Stomach (tissue), 9 donors: Measurements from ENCODE around the gene PHKA2. TPM values are rescaled to one million over a fixed set of nuclear protein-coding genes. Genes with fewer than 3 reads are reported as not detected.
"Not testable (repeated sequence)": the region's sequence is repeated elsewhere in the genome, so short reads cannot be mapped to it uniquely, and the experiment has no call there.

Experiments used
- DNase-seq, 2 donors: peaks; one replicate each; pipeline versions ENCODE4 v3.0.0 to v3.0.0-alpha.2; 2013 to 2019
- H3K27ac ChIP-seq, 5 donors: fragments of 200-600 bp in 4 of 5; sonication (generic) in 4 of 5; one replicate each; pipeline ENCODE4 v1.5.1; 2013 to 2019; ENCODE audit warnings: mild to moderate bottlenecking in 1 of 5, moderate library complexity in 1 of 5
- H3K27me3 ChIP-seq, 3 donors: fragments of 200-600 bp; sonication (generic); one replicate each; pipeline ENCODE4 v1.5.1; 2017 to 2019; ENCODE audit warnings: mixed run types in 1 of 3
- H3K36me3 ChIP-seq, 4 donors: fragments of 200-600 bp; sonication (generic); 1 replicate in 3 of 4; 2 replicates in 1 of 4; pipeline ENCODE4 v1.5.1; 2016 to 2019
- H3K4me1 ChIP-seq, 4 donors: fragments of 200-600 bp; sonication (generic); one replicate each; pipeline ENCODE4 v1.5.1; 2016 to 2019
- H3K4me3 ChIP-seq, 4 donors: fragments of 200-600 bp; sonication (generic) in 3 of 4; one replicate each; pipeline ENCODE4 v1.5.1; 2016 to 2019; ENCODE audit warnings: mild to moderate bottlenecking in 1 of 4
- H3K9me3 ChIP-seq, 4 donors: fragments of 200-600 bp; sonication (generic); one replicate each; pipeline ENCODE4 v1.5.1; 2016 to 2019
- EP300 ChIP-seq: sonication (generic); formaldehyde crosslinking; IDR thresholded peaks from one replicate; pipeline ENCODE4 v1.6.1; 2017; ENCODE audit warnings: antibody characterized with exemption
- POLR2A ChIP-seq, 4 donors: fragments of 450-650 bp; IDR thresholded peaks; one replicate each; pipeline ENCODE4 v1.6.1; 2016; ENCODE audit warnings: antibody characterized with exemption in 4 of 4, control low read depth in 2 of 4, mild to moderate bottlenecking in 1 of 4, moderate library complexity in 1 of 4
- POLR2AphosphoS5 ChIP-seq, 3 donors: sonication (generic); formaldehyde crosslinking; IDR thresholded peaks; one replicate each; pipeline ENCODE4 v1.6.1; 2016; ENCODE audit warnings: antibody characterized with exemption in 3 of 3
- WGBS, 5 donors: extraction: QIAGEN DNeasy Blood & Tissue Kit in 3 of 5; methylation state at CpG; one replicate each; pipeline versions ENCODE4 v1.1.5 to v1.1.7; 2013 to 2018; 5-methylcytosine and 5-hydroxymethylcytosine counted together
- intact Hi-C: fragments of 100-400 bp; cut with DNase I; formaldehyde crosslinking; loops from one replicate; pipeline ENCODE4 v1.15.1; 2023; ENCODE audit warnings: low total_unique reads
- polyA plus RNA-seq, 3 donors: library from polyadenylated mRNA; stranded (reverse); fragments of 200-250 nt; gene quantifications; one replicate each; pipeline ENCODE4 v1.2.3, GENCODE V29; 2013
- total RNA-seq, 5 donors: library from RNA; depleted of rRNA; stranded (reverse); fragments of >200 nt; gene quantifications; one replicate each; pipeline versions ENCODE4 v1.1.0 to v1.2.3, GENCODE V29; 2014 to 2016
- TF ChIP-seq, protein P1 (sequence below), 7 experiments: fragments of 450-650 bp in 4 of 7; fragments of 200-600 bp in 3 of 7; sonication (generic) in 3 of 7; IDR thresholded peaks; one replicate each; pipeline ENCODE4 v1.5.1; 2016 to 2019; ENCODE audit warnings: antibody characterized with exemption in 7 of 7, control low read depth in 2 of 7, mild to moderate bottlenecking in 1 of 7
- donor health status: healthy with polysubstance abuse.
- donor health status: Bipolar disorder and iron deficiency.
- donor health status: healthy.

Gene PHKA2
- total and polyA plus RNA-seq, 8 donors, result 10.5 to 63.4 (median 15.5) TPM

DNA sequence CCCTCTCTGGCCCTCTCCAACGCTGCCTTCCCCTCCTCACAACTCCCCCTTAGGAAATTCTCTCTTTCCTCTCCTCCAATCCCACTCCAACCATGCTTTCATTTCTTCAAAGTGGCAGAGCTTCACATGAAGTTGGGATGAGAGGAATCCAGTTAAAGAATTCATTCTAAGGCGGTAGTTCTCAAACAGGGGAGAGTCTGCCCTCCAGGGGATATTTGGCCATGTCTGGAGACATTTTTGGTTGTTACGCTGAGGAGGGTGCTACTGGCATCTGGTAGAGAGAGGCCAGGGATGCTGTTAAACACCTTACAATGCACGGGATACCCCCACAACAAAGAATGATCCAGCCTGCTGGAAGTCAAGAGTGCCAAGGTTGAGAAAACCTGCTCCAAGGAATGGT, 40.5 kb upstream of the PHKA2 start:
- TF ChIP-seq POLR2AphosphoS5 (IDR thresholded peaks at IDR 0.05), result no peak
- no peak for TF ChIP-seq EP300
- no peak for TF ChIP-seq POLR2A (IDR thresholded peaks at IDR 0.05)
- TF ChIP-seq, protein P1, sequence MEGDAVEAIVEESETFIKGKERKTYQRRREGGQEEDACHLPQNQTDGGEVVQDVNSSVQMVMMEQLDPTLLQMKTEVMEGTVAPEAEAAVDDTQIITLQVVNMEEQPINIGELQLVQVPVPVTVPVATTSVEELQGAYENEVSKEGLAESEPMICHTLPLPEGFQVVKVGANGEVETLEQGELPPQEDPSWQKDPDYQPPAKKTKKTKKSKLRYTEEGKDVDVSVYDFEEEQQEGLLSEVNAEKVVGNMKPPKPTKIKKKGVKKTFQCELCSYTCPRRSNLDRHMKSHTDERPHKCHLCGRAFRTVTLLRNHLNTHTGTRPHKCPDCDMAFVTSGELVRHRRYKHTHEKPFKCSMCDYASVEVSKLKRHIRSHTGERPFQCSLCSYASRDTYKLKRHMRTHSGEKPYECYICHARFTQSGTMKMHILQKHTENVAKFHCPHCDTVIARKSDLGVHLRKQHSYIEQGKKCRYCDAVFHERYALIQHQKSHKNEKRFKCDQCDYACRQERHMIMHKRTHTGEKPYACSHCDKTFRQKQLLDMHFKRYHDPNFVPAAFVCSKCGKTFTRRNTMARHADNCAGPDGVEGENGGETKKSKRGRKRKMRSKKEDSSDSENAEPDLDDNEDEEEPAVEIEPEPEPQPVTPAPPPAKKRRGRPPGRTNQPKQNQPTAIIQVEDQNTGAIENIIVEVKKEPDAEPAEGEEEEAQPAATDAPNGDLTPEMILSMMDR (IDR thresholded peaks at IDR 0.05), result no peak
- H3K27me3 ChIP-seq, result no peaks in the 10 kb centered on the region
- no peak overlapping the region for H3K4me3 ChIP-seq
- H3K9me3 ChIP-seq, result no peaks in the 10 kb centered on the region
- no peaks in the 10 kb centered on the region for H3K4me1 ChIP-seq
- 69 to 98% (median 84%) methylated on average over 4 of the region's 4 CpGs for WGBS, 5 donors
- intact Hi-C loops, result no loop called here
- H3K27ac ChIP-seq, result no peak overlapping the region
- no peak for DNase-seq
- no peaks in the 10 kb centered on the region for H3K36me3 ChIP-seq

GRCh38 chrX:19019996-19020395, 36.1 kb upstream of the PHKA2 start:
- TF ChIP-seq EP300 (no peak), POLR2AphosphoS5 (IDR thresholded peaks at IDR 0.05) (no peak), POLR2A (IDR thresholded peaks at IDR 0.05) (no peak)
- TF ChIP-seq, protein P1 (IDR thresholded peaks at IDR 0.05), result no peak
- 92 to 100% (median 97%) methylated on average over 2 of the region's 2 CpGs for WGBS, 5 donors

GRCh38 chrX:19017271-19017670, 33.4 kb upstream of the PHKA2 start:
- Histone ChIP-seq H3K9me3 (no peaks in the 10 kb centered on the region), H3K4me1 (no peaks in the 10 kb centered on the region), H3K4me3 (no peak overlapping the region), H3K36me3 (no peaks in the 10 kb centered on the region), H3K27ac (no peak overlapping the region), H3K27me3 (no peaks in the 10 kb centered on the region)
- DNase-seq, result peak in 1 of 2 donors; percentile 49
- intact Hi-C loops, result no loop called here
- no peak for TF ChIP-seq EP300
- TF ChIP-seq POLR2AphosphoS5 (IDR thresholded peaks at IDR 0.05), result no peak
- TF ChIP-seq POLR2A (IDR thresholded peaks at IDR 0.05), result no peak
- TF ChIP-seq, protein P1 (IDR thresholded peaks at IDR 0.05), result peak in 1 of 7 experiments; percentile 27
- WGBS, 5 donors, result 30 to 54% (median 42%) methylated on average over 2 to 3 of the region's 3 CpGs

More at GRCh38 chrX:19019996-19020395, 36.1 kb upstream of the PHKA2 start:
- no peaks in the 10 kb centered on the region for H3K36me3 ChIP-seq
- no peak overlapping the region for H3K27ac ChIP-seq
- no peaks in the 10 kb centered on the region for H3K4me1 ChIP-seq
- no peaks in the 10 kb centered on the region for H3K9me3 ChIP-seq
- intact Hi-C loops, result no loop called here
- no peaks in the 10 kb centered on the region for H3K27me3 ChIP-seq
- H3K4me3 ChIP-seq, result no peak overlapping the region
- DNase-seq, result no peak

DNA sequence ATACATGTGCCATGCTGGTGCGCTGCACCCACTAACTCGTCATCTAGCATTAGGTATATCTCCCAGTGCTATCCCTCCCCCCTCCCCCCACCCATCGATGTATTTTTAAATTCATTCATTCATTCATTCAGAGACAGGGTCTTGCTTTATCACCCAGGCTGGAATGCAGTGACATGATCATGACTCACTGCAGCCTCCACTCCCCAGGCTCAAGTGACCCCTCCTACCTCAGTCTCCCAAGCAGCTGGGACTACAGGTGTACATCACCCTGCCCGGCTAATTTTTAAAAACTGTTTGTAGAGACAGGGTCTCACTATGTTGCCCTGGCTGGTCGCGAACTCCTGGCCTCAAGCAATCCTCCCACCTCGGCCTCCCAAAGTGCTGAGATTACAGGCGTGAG, 32.7 kb upstream of the PHKA2 start:
- H3K36me3 ChIP-seq, H3K27ac ChIP-seq, H3K4me1 ChIP-seq, DNase-seq, H3K27me3 ChIP-seq, H3K4me3 ChIP-seq, intact Hi-C loops, H3K9me3 ChIP-seq: not testable (repeated sequence)
- WGBS, 5 donors, result 88 to 100% (median 94%) methylated on average over 1 to 8 of the region's 8 CpGs

- Histone ChIP-seq H3K9me3 (no peaks in the 10 kb centered on the region), H3K4me3 (no peak overlapping the region), H3K27ac (no peak overlapping the region), H3K36me3 (no peaks in the 10 kb centered on the region), H3K27me3 (no peaks in the 10 kb centered on the region), H3K4me1 (no peaks in the 10 kb centered on the region)
- 80 to 88% (median 82%) methylated on average over 4 of the region's 4 CpGs for WGBS, 5 donors
- DNase-seq, result peak in 1 of 2 donors; percentile 16
- TF ChIP-seq, protein P1 (IDR thresholded peaks at IDR 0.05), result no peak
- TF ChIP-seq POLR2AphosphoS5 (IDR thresholded peaks at IDR 0.05) (no peak), EP300 (no peak), POLR2A (IDR thresholded peaks at IDR 0.05) (no peak)
- intact Hi-C loops, result no loop called here
Measured at GRCh38 chrX:19007868-19008267, 24.0 kb upstream of the PHKA2 start.
